Esophagus muscularis mucosa (tissue), 4 donors: ENCODE data around the gene BAAT. TPM values are rescaled to one million over a fixed set of nuclear protein-coding genes. Genes with fewer than 3 reads are reported as not detected.

Source experiments
- DNase-seq: peaks from one replicate; pipeline ENCODE4 v3.0.0-alpha.2; 2017; ENCODE audit errors: extremely low spot score
- H3K27ac ChIP-seq, 4 donors: fragments of 200-600 bp; sonication (generic); replicated peaks in 1 of 4; 1 replicate in 3 of 4; 2 replicates in 1 of 4; pipeline ENCODE4 v1.5.1; 2016 to 2019; ENCODE audit warnings: mild to moderate bottlenecking in 1 of 4
- H3K27me3 ChIP-seq, 4 donors: fragments of 200-600 bp; sonication (generic); one replicate each; pipeline versions ENCODE4 v1.5.1 to v1.6.0; 2016 to 2019
- H3K36me3 ChIP-seq, 4 donors: fragments of 200-600 bp; sonication (generic); one replicate each; pipeline ENCODE4 v1.5.1; 2016 to 2019
- H3K4me1 ChIP-seq, 4 donors: fragments of 200-600 bp; sonication (generic); one replicate each; pipeline ENCODE4 v1.5.1; 2016 to 2019
- H3K4me3 ChIP-seq, 4 donors: fragments of 200-600 bp; sonication (generic); 1 replicate in 2 of 4; 2 replicates in 2 of 4; pipeline ENCODE4 v1.5.1; 2016 to 2019; ENCODE audit warnings: mild to moderate bottlenecking in 4 of 4, moderate library complexity in 1 of 4
- H3K9me3 ChIP-seq, 4 donors: fragments of 200-600 bp; sonication (generic); 1 replicate in 3 of 4; 2 replicates in 1 of 4; pipeline ENCODE4 v1.5.1; 2016 to 2019
- CTCF ChIP-seq, 3 experiments: fragments of 200-600 bp in 2 of 3; fragments of 450-650 bp in 1 of 3; sonication (generic) in 2 of 3; IDR thresholded peaks; one replicate each; pipeline ENCODE4 v1.5.1; 2017 to 2019; ENCODE audit warnings: antibody characterized with exemption in 3 of 3, mild to moderate bottlenecking in 2 of 3, moderate library complexity in 1 of 3
- EP300 ChIP-seq: sonication (generic); formaldehyde crosslinking; IDR thresholded peaks from one replicate; pipeline ENCODE4 v1.6.1; 2017; ENCODE audit warnings: antibody characterized with exemption
- POLR2A ChIP-seq: fragments of 450-650 bp; IDR thresholded peaks from one replicate; pipeline ENCODE4 v1.6.1; 2017; ENCODE audit warnings: antibody characterized with exemption, moderate library complexity, mild to moderate bottlenecking, low read depth
- POLR2AphosphoS5 ChIP-seq, 2 donors: sonication (generic); formaldehyde crosslinking; IDR thresholded peaks; one replicate each; pipeline ENCODE4 v1.6.1; 2017; ENCODE audit warnings: antibody characterized with exemption in 2 of 2
- whole genome bisulfite sequencing: methylation state at CpG from one replicate; pipeline ENCODE4 v1.1.5; 2018; 5-methylcytosine and 5-hydroxymethylcytosine counted together
- intact Hi-C: fragments of 100-400 bp; cut with DNase I; formaldehyde crosslinking; loops from one replicate; pipeline ENCODE4 v1.15.1; 2023
- total RNA-seq, 4 donors: library from RNA; depleted of rRNA; stranded (reverse); fragments of >200 nt; gene quantifications; one replicate each; pipeline versions ENCODE4 v1.1.0 to v1.2.1, GENCODE V29; 2016

BAAT gene
- total RNA-seq, 4 donors from 2014 or later: not detected

- intact Hi-C loops: no loop called here
- 57% methylated on average over 2 of the region's 2 CpGs for WGBS
These were observed 12.3 kb downstream of the BAAT start for GRCh38 chr9:101372327-101373118.

DNA sequence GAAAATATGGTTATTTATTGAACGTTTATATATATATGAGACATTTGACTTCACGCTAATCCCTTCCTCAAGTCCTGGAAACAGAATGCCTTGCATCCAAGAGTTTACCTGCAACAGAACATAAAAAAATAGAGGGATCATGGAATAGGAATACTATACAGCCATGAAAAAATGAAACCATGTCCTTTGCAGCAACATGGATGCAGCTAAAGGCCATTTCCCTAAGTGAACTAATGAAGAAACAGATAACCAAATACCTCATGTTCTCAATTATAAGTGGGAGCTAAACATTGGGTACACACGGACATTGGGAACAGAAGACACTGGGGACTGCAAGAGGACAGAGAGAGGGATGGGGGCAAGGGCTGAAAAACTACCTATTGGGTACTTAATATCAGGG, 13.0 kb downstream of the BAAT start:
- no peak for DNase-seq
- WGBS: 93% methylated on average over 3 of the region's 3 CpGs

More at GRCh38 chr9:101372327-101373118, 12.3 kb downstream of the BAAT start:
- H3K36me3 ChIP-seq: no peaks in the 10 kb centered on the region
- no peak for DNase-seq
- H3K4me1 ChIP-seq: no peaks in the 10 kb centered on the region
- no peak overlapping the region for H3K27ac ChIP-seq
- TF ChIP-seq CTCF (IDR thresholded peaks at IDR 0.05) (no peak), EP300 (no peak), POLR2AphosphoS5 (IDR thresholded peaks at IDR 0.05) (no peak), POLR2A (no peak)
- no peaks in the 10 kb centered on the region for H3K9me3 ChIP-seq
- H3K27me3 ChIP-seq: no peaks in the 10 kb centered on the region
- no peak overlapping the region for H3K4me3 ChIP-seq

DNA sequence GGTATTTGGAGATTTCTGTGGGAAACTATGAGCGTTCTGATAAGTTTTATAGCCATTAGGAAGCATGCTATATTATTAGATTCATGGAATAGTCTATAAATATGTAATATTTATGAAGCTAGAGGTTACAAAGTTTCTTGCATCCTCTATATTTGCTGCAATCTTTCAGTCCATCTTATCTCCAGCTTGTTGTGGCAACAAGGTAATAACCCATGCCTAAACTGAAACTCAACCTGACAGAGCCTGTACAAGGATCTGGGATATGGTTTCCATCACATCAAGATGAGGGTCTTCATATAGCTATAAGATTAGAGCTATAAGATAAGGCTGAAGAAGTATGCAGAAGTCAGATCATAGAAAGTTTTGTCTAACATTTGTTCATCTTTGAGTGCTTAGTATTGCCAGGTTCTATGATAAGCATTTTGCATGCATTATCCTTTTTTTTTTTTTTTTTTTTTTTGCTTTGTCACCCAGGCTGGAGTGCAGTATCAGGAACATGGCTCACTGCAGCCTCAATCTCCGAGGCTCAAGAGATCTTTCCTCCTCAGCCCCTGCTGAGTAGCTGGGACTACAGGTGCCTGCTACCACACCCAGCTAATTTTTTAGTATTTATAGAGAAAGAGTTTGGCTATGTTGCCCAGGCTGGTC, 14.8 kb downstream of the BAAT start:
- TF ChIP-seq CTCF (IDR thresholded peaks at IDR 0.05) (no peak), POLR2AphosphoS5 (IDR thresholded peaks at IDR 0.05) (no peak), POLR2A (no peak)
- intact Hi-C loops: no loop called here
- DNase-seq: no peak
- 90% methylated on average over 2 of the region's 2 CpGs for WGBS
- Histone ChIP-seq H3K4me1 (no peaks in the 10 kb centered on the region), H3K27ac (no peak overlapping the region), H3K36me3 (no peaks in the 10 kb centered on the region), H3K27me3 (no peaks in the 10 kb centered on the region), H3K9me3 (no peaks in the 10 kb centered on the region), H3K4me3 (no peak overlapping the region)

More for the DNA sequence above, 13.0 kb downstream of the BAAT start:
- TF ChIP-seq POLR2A: no peak
- no peak for TF ChIP-seq CTCF (IDR thresholded peaks at IDR 0.05)
- TF ChIP-seq POLR2AphosphoS5 (IDR thresholded peaks at IDR 0.05): no peak
- TF ChIP-seq EP300: no peak
- Histone ChIP-seq H3K4me1 (no peaks in the 10 kb centered on the region), H3K9me3 (no peaks in the 10 kb centered on the region), H3K4me3 (no peak overlapping the region), H3K27ac (no peak overlapping the region), H3K27me3 (no peaks in the 10 kb centered on the region), H3K36me3 (no peaks in the 10 kb centered on the region)
- intact Hi-C loops: no loop called here

DNA sequence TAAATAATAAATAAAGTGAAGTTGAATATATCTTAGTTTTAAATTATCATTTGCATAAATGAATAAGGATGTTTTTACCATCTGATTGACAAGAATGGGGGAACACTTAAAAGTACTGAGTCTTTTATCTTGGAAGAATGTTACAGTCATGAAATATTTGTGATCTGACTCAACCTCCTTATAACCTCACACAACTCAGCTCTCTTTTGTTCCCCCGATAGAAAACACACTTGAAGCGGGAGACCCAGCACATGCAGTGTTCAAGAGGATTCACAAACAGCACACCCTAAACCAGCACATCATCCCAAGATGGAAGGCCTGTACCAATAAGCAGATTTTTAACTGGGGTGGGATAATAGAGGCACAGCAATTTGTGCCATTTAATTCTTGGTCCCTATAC, 15.5 kb downstream of the BAAT start:
- WGBS: 96% methylated on average over 2 of the region's 2 CpGs
- no peak overlapping the region for H3K4me3 ChIP-seq
- no peaks in the 10 kb centered on the region for H3K36me3 ChIP-seq
- no peaks in the 10 kb centered on the region for H3K4me1 ChIP-seq
- no peak for DNase-seq
- no peak for TF ChIP-seq POLR2A
- TF ChIP-seq EP300: no peak
- TF ChIP-seq CTCF (IDR thresholded peaks at IDR 0.05): no peak
- no peaks in the 10 kb centered on the region for H3K9me3 ChIP-seq
- H3K27me3 ChIP-seq: no peaks in the 10 kb centered on the region
- H3K27ac ChIP-seq: no peak overlapping the region
- intact Hi-C loops: no loop called here
